Stimulated activated CD4-positive, alpha-beta T cell treated with anti-CD3 and anti-CD28 coated beads, Interleukin-15, amount 100 ng/mL, for 1 hour (primary cell): ENCODE measurements around the gene SUN1.
"Not testable (repeated sequence)": the region's sequence is repeated elsewhere in the genome, so short reads cannot be mapped to it uniquely, and the experiment has no call there.

ENCODE experiments used
- DNase-seq, 2 donors: peaks; one replicate each; pipeline ENCODE4 v3.0.0-alpha.2; 2020; ENCODE audit warnings: low read depth in 1 of 2, low spot score in 1 of 2

The SUN1 gene

GRCh38 chr7:834277-834676 lies 2.0 kb downstream of the SUN1 start:
- no peak for DNase-seq

GRCh38 chr7:835021-835420 lies 2.7 kb downstream of the SUN1 start:
- DNase-seq = no peak

GRCh38 chr7:835485-836401 lies 3.5 kb downstream of the SUN1 start:
- DNase-seq = no peak

GRCh38 chr7:836429-836828 lies 4.2 kb downstream of the SUN1 start:
- no peak for DNase-seq

GRCh38 chr7:837001-837400 lies 4.7 kb downstream of the SUN1 start:
- DNase-seq = no peak

GRCh38 chr7:840001-840600 lies 7.8 kb downstream of the SUN1 start:
- DNase-seq = no peak

- DNase-seq = no peak
Observed at GRCh38 chr7:841943-842342, 9.7 kb downstream of the SUN1 start.

GRCh38 chr7:842431-843031 lies 10.3 kb downstream of the SUN1 start:
- DNase-seq = no peak

- DNase-seq = no peak
Observed at GRCh38 chr7:843230-843629, 11.0 kb downstream of the SUN1 start.

- no peak for DNase-seq
Observed at GRCh38 chr7:844043-844442, 11.8 kb downstream of the SUN1 start.

GRCh38 chr7:844514-844913 lies 12.2 kb downstream of the SUN1 start:
- DNase-seq = no peak

- no peak for DNase-seq
Observed at GRCh38 chr7:845091-845490, 12.8 kb downstream of the SUN1 start.

GRCh38 chr7:845731-846130 lies 13.5 kb downstream of the SUN1 start:
- no peak for DNase-seq

GRCh38 chr7:846958-847650 lies 14.8 kb downstream of the SUN1 start:
- not testable (repeated sequence) for DNase-seq

GRCh38 chr7:847728-848127 lies 15.5 kb downstream of the SUN1 start:
- DNase-seq = not testable (repeated sequence)

GRCh38 chr7:849145-849544 lies 16.9 kb downstream of the SUN1 start:
- DNase-seq = no peak

- DNase-seq = no peak
Observed at GRCh38 chr7:849781-850180, 17.5 kb downstream of the SUN1 start.

- DNase-seq = no peak
Observed at GRCh38 chr7:851204-851603, 18.9 kb downstream of the SUN1 start.

- no peak for DNase-seq
Observed at GRCh38 chr7:853366-854117, 21.3 kb downstream of the SUN1 start.

- no peak for DNase-seq
Observed at GRCh38 chr7:854118-854775, 22.0 kb downstream of the SUN1 start.
